Panc1 (cell line): Measurements from ENCODE around the gene SLC27A2. TPM values are rescaled to one million over a fixed set of nuclear protein-coding genes. Genes with fewer than 3 reads are reported as not detected.

ENCODE experiments used
- ATAC-seq: fragments of 200-7000 bp; cut with Tn5 transposase; 2 replicates; pipeline ENCODE4 v1.9.1; 2020; ENCODE audit warnings: mild to moderate bottlenecking, moderate library complexity
- BruUV-seq: library from RNA; stranded (reverse); fragments of 400-500 nt; replicated peaks from 2 replicates; lab custom pipeline; 2021; lab: Mats Ljungman, UMichigan
- CTCF ChIA-PET: fragments of 300-600 bp; sonication (Branson Sonifier 250); formaldehyde crosslinking; loops from one replicate; lab custom pipeline; 2022; ENCODE audit warnings: antibody characterized with exemption; lab: Charles Lee
- POLR2A ChIA-PET: fragments of 300-600 bp; sonication (Branson Sonifier 250); formaldehyde crosslinking; loops from one replicate; lab custom pipeline; 2022; ENCODE audit warnings: antibody characterized with exemption; lab: Charles Lee
- DNase-seq: peaks from one replicate; pipeline ENCODE4 v3.0.0-alpha.2; 2010; ENCODE audit warnings: low read depth, low spot score
- H3K27ac ChIP-seq: 2 replicates; pipeline ENCODE4 v1.5.1; 2011; ENCODE audit warnings: mild to moderate bottlenecking, low read length, inconsistent platforms
- H3K27me3 ChIP-seq: fragments of 200-500 bp; sonication (Bioruptor generic); 2 replicates; pipeline ENCODE4 v1.6.0; 2014; ENCODE audit warnings: low read length, inconsistent platforms; ENCODE audit not compliant: control insufficient read depth, insufficient read depth
- H3K36me3 ChIP-seq: fragments of 200-500 bp; sonication (Bioruptor generic); 2 replicates; pipeline ENCODE4 v1.5.1; 2014; ENCODE audit warnings: inconsistent platforms, mild to moderate bottlenecking, low read length, moderate library complexity; ENCODE audit not compliant: control insufficient read depth, insufficient read depth
- H3K4me1 ChIP-seq: 2 replicates; pipeline ENCODE4 v1.5.1; 2011; ENCODE audit warnings: inconsistent platforms, mild to moderate bottlenecking, low read length, moderate library complexity; ENCODE audit not compliant: control insufficient read depth, insufficient read depth
- H3K4me3 ChIP-seq, 2 experiments: 2 replicates each; pipeline ENCODE4 v1.5.1; 2011 to 2012; ENCODE audit warnings: low read depth in 2 of 2, low read length in 2 of 2, mild to moderate bottlenecking in 2 of 2, inconsistent platforms in 1 of 2, moderate library complexity in 1 of 2
- H3K9me3 ChIP-seq: fragments of 200-500 bp; sonication (Bioruptor generic); 2 replicates; pipeline ENCODE4 v1.5.1; 2014; ENCODE audit warnings: low read depth, mild to moderate bottlenecking, inconsistent platforms, low read length, moderate library complexity; ENCODE audit not compliant: control insufficient read depth, insufficient read depth
- POLR2AphosphoS5 ChIP-seq: IDR thresholded peaks from 2 replicates; pipeline ENCODE4 v1.6.1; 2012; ENCODE audit warnings: mild to moderate bottlenecking, low read depth, low read length, moderate library complexity
- SIN3A ChIP-seq: IDR thresholded peaks from 2 replicates; pipeline ENCODE4 v1.6.1; 2012; ENCODE audit warnings: low read depth, mild to moderate bottlenecking, low read length, moderate library complexity, borderline replicate concordance; ENCODE audit not compliant: insufficient read depth
- TCF7L2 ChIP-seq: IDR thresholded peaks from 2 replicates; pipeline ENCODE4 v1.6.1; 2011; ENCODE audit warnings: mild to moderate bottlenecking, low read depth, low read length, inconsistent platforms
- in situ Hi-C: cut with HindIII; loops from 2 replicates; pipeline ENCODE4 v1.10.0; 2016; ENCODE audit warnings: low sequenced_read_pairs, low pct_unique_long_range_greater_than_20kb
- intact Hi-C: fragments of 100-400 bp; cut with micrococcal nuclease; formaldehyde crosslinking; loops from one replicate; pipeline ENCODE4 v1.10.0; 2022; ENCODE audit not compliant: unreplicated experiment
- total RNA-seq: library from RNA; stranded (reverse); gene quantifications from one replicate; pipeline ENCODE4 v1.2.1, GENCODE V29; 2021; ENCODE audit not compliant: unreplicated experiment
- TF ChIP-seq, protein P1 (sequence below), 2 experiments: IDR thresholded peaks; 2 replicates each; pipeline ENCODE4 v1.6.1; 2011 to 2012; ENCODE audit warnings: low read depth in 2 of 2, control low read depth in 1 of 2, low read length in 1 of 2, mild to moderate bottlenecking in 1 of 2, moderate library complexity in 1 of 2; ENCODE audit not compliant: insufficient read depth in 1 of 2
- TF ChIP-seq, protein P2 (sequence below): fragments of 450-650 bp; IDR thresholded peaks from 2 replicates; pipeline ENCODE4 v1.5.1; 2017; ENCODE audit warnings: mild to moderate bottlenecking

The SLC27A2 gene
- total RNA-seq, 1 experiment from 2014 or later, result 0.18 TPM

DNA sequence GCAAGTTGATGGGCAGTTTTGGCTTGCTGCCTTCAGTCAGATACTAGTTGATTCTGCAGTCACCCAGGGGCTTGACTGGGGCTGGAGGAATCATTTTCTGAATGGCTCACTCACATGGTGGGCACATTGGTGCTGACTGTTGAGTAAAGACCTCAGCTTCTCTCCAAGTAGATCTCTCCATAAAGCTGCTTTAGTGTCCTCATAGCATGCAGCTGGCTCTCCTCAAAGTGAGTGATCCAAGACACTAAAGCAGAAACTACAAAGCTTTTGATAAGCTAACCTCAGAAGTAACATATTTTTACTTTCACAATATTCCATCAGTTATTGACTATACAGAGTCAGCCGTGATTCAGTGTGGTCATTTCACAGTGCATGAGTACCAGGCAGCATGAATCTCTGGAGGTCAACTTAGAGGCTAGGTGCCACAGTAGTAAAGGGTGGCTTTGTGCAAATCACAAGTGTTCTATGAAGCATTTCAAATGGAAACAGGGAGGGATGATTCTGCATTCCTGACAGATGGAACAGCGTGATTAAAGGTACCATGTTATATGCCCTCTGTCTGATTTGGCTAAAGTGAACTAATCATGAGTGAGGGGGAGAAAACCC, 38.6 kb upstream of the SLC27A2 start:
- DNase-seq (no peak), ATAC-seq (no peak)
- Histone ChIP-seq H3K36me3 (no peaks in the 10 kb centered on the region), H3K4me3 (no peak overlapping the region), H3K9me3 (no peaks in the 10 kb centered on the region), H3K27me3 (no peaks in the 10 kb centered on the region), H3K4me1 (no peaks in the 10 kb centered on the region), H3K27ac (no peak overlapping the region)
- intact Hi-C loops, result loop anchor here (10.0 kb wide), 1 partner anchor 909 kb away; no protein-coding TSS in a partner anchor
- in situ Hi-C loops, result no loop called here
- TF ChIP-seq TCF7L2, result no peak
- no peak for TF ChIP-seq POLR2AphosphoS5
- TF ChIP-seq, protein P1, sequence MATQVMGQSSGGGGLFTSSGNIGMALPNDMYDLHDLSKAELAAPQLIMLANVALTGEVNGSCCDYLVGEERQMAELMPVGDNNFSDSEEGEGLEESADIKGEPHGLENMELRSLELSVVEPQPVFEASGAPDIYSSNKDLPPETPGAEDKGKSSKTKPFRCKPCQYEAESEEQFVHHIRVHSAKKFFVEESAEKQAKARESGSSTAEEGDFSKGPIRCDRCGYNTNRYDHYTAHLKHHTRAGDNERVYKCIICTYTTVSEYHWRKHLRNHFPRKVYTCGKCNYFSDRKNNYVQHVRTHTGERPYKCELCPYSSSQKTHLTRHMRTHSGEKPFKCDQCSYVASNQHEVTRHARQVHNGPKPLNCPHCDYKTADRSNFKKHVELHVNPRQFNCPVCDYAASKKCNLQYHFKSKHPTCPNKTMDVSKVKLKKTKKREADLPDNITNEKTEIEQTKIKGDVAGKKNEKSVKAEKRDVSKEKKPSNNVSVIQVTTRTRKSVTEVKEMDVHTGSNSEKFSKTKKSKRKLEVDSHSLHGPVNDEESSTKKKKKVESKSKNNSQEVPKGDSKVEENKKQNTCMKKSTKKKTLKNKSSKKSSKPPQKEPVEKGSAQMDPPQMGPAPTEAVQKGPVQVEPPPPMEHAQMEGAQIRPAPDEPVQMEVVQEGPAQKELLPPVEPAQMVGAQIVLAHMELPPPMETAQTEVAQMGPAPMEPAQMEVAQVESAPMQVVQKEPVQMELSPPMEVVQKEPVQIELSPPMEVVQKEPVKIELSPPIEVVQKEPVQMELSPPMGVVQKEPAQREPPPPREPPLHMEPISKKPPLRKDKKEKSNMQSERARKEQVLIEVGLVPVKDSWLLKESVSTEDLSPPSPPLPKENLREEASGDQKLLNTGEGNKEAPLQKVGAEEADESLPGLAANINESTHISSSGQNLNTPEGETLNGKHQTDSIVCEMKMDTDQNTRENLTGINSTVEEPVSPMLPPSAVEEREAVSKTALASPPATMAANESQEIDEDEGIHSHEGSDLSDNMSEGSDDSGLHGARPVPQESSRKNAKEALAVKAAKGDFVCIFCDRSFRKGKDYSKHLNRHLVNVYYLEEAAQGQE (IDR thresholded peaks at IDR 0.05; ENCODE audit: insufficient read depth in 1 of 2, low read depth in 2 of 2, low read length in 1 of 2), result no peak
- TF ChIP-seq SIN3A, result no peak
- TF ChIP-seq, protein P2, sequence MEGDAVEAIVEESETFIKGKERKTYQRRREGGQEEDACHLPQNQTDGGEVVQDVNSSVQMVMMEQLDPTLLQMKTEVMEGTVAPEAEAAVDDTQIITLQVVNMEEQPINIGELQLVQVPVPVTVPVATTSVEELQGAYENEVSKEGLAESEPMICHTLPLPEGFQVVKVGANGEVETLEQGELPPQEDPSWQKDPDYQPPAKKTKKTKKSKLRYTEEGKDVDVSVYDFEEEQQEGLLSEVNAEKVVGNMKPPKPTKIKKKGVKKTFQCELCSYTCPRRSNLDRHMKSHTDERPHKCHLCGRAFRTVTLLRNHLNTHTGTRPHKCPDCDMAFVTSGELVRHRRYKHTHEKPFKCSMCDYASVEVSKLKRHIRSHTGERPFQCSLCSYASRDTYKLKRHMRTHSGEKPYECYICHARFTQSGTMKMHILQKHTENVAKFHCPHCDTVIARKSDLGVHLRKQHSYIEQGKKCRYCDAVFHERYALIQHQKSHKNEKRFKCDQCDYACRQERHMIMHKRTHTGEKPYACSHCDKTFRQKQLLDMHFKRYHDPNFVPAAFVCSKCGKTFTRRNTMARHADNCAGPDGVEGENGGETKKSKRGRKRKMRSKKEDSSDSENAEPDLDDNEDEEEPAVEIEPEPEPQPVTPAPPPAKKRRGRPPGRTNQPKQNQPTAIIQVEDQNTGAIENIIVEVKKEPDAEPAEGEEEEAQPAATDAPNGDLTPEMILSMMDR, result no peak
- POLR2A ChIA-PET, result no interaction called here
- CTCF ChIA-PET, result no interaction called here
- no TSS peak for BruUV-seq

DNA sequence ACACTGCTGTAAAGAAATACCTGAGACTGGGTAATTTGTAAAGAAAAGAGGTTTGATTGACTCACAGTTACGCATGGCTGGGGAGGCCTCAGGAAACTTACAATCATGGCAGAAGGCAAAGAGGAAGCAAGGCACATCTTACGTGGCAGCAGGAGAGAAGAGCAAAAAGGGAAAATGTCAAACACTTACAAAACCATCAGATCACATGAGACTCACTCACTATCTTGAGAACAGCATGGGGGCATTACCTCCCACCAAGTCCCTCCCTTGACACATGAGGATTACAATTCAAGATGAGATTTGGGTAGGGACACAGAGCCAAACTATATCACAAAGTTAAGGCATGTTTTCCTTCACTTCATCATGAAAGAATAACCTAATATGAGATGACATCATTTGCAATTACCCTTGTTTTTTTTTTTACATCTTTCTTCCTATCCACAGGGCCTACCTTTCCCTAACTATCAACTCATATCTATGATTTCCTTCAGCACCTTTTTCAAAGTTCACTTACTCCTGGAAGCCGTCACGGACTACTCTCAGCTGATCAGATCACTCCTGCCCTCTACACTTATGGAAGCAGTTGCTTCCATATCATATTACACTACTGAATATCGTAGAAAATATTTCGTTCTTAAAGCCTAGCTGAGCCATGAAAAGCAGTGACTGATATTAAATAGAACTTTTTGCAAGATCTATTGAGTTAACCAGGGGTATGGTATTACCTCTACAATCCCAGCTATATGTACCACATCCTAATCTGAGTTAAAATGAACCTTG, 37.5 kb upstream of the SLC27A2 start:
- CTCF ChIA-PET, result interaction anchor here (1.4 kb wide), 1 partner anchor 171 kb away, joined by 10 read pairs; no protein-coding TSS in a partner anchor
- in situ Hi-C loops, result no loop called here

More for the DNA sequence above, 37.5 kb upstream of the SLC27A2 start:
- Histone ChIP-seq H3K4me3 (no peak overlapping the region), H3K36me3 (no peaks in the 10 kb centered on the region), H3K27ac (no peak overlapping the region), H3K27me3 (no peaks in the 10 kb centered on the region), H3K4me1 (no peaks in the 10 kb centered on the region), H3K9me3 (no peaks in the 10 kb centered on the region)
- ATAC-seq (no peak), DNase-seq (no peak)
- no peak for TF ChIP-seq SIN3A
- TF ChIP-seq, protein P2, result no peak
- no peak for TF ChIP-seq POLR2AphosphoS5
- TF ChIP-seq TCF7L2, result no peak
- TF ChIP-seq, protein P1 (IDR thresholded peaks at IDR 0.05; ENCODE audit: insufficient read depth in 1 of 2, low read depth in 2 of 2, low read length in 1 of 2), result no peak
- no TSS peak for BruUV-seq
- intact Hi-C loops, result loop anchor here (5.0 to 10.0 kb wide), 2 partner anchors 173 to 910 kb away; no protein-coding TSS in a partner anchor
- POLR2A ChIA-PET, result no interaction called here
